Adrenal gland (tissue), 12 donors: ENCODE data around the gene UNG. TPM values are rescaled to one million over a fixed set of nuclear protein-coding genes. Genes with fewer than 3 reads are reported as not detected.
A peak's percentile ranks its signal among the peaks of the same experiment; 100 is the strongest.

Experiments
- DNase-seq, 7 donors: peaks; one replicate each; pipeline ENCODE4 v3.0.0-alpha.2; 2019 to 2020
- H3K27ac ChIP-seq, 5 donors: fragments of 200-600 bp; sonication (generic) in 4 of 5; 1 replicate in 3 of 5; 2 replicates in 2 of 5; pipeline versions ENCODE4 v1.5.1 to v1.8.0; 2016 to 2020; ENCODE audit warnings: mild to moderate bottlenecking in 1 of 5
- H3K27me3 ChIP-seq: fragments of 200-600 bp; 2 replicates; pipeline ENCODE4 v1.8.0; 2021
- H3K36me3 ChIP-seq, 2 donors: fragments of 200-600 bp; replicated peaks in 1 of 2; 1 replicate in 1 of 2; 2 replicates in 1 of 2; pipeline versions ENCODE4 v1.5.1 to v1.8.0; 2018 to 2022
- H3K4me1 ChIP-seq, 2 donors: fragments of 200-600 bp; replicated peaks in 1 of 2; 1 replicate in 1 of 2; 2 replicates in 1 of 2; pipeline versions ENCODE4 v1.5.1 to v1.8.0; 2018 to 2021
- H3K4me3 ChIP-seq, 4 donors: fragments of 200-600 bp; sonication (generic) in 3 of 4; one replicate each; pipeline ENCODE4 v1.5.1; 2016 to 2018
- H3K9me3 ChIP-seq, 3 donors: fragments of 200-600 bp; sonication (generic) in 1 of 3; replicated peaks in 1 of 3; 1 replicate in 2 of 3; 2 replicates in 1 of 3; pipeline versions ENCODE4 v1.5.1 to v1.8.0; 2016 to 2021
- CTCF ChIP-seq, 6 experiments: fragments of 450-650 bp in 4 of 6; fragments of 200-600 bp in 2 of 6; sonication (generic) in 1 of 6; IDR thresholded peaks; 1 replicate in 5 of 6; 2 replicates in 1 of 6; pipeline versions ENCODE4 v1.5.1 to v1.8.0; 2016 to 2021; ENCODE audit warnings: antibody characterized with exemption in 6 of 6, mild to moderate bottlenecking in 2 of 6, moderate library complexity in 1 of 6
- POLR2A ChIP-seq, 2 donors: fragments of 450-650 bp; IDR thresholded peaks; one replicate each; pipeline ENCODE4 v1.6.1; 2017; ENCODE audit warnings: antibody characterized with exemption in 2 of 2, mild to moderate bottlenecking in 2 of 2, moderate library complexity in 1 of 2
- WGBS, 4 donors: extraction: QIAGEN DNeasy Blood & Tissue Kit in 2 of 4; methylation state at CpG; one replicate each; pipeline versions ENCODE4 v1.1.5 to v1.1.7; 2013 to 2017; 5-methylcytosine and 5-hydroxymethylcytosine counted together
- intact Hi-C, 2 donors: fragments of 100-400 bp; cut with DNase I; formaldehyde crosslinking; loops; one replicate each; pipeline versions ENCODE4 v1.14.1 to v1.15.0; 2022 to 2023
- polyA plus RNA-seq, 3 donors: library from polyadenylated mRNA; stranded (reverse); fragments of 200-250 nt in 2 of 3; fragments of 350-450 nt in 1 of 3; fragmentation: Illumina TruSeq in 1 of 3; extraction: RNeasy Lipid Tissue Mini Kit (QIAGEN cat#74804) in 1 of 3; gene quantifications; one replicate each; pipeline ENCODE4 v1.2.3, GENCODE V29; 2013 to 2014
- total RNA-seq, 9 donors: library from RNA; depleted of rRNA in 4 of 9; stranded (reverse); fragments of >200 nt in 4 of 9; fragments of 120-200 nt in 1 of 9; fragmentation: NEBNext Ultra II Directional in 1 of 9; extraction: Animal tissue kit (Norgen Biotek cat#: 25700) in 1 of 9; gene quantifications; one replicate each; pipeline versions ENCODE4 v1.1.0 to v1.2.4, GENCODE V29; 2013 to 2023
- donor health status: healthy with polysubstance abuse.
- donor health status: Bipolar disorder and iron deficiency.
- donor health status: DM: yes; HTN: yes; CAD: no.
- donor health status: DM: no; HTN: no; CAD: no.
- donor health status: DM: no; HTN: no; CAD: no.
- donor health status: DM: yes; HTN: yes; CAD: no.

UNG gene
- total and polyA plus RNA-seq, 12 donors: 52.5 to 135 (median 72.8) TPM

DNA sequence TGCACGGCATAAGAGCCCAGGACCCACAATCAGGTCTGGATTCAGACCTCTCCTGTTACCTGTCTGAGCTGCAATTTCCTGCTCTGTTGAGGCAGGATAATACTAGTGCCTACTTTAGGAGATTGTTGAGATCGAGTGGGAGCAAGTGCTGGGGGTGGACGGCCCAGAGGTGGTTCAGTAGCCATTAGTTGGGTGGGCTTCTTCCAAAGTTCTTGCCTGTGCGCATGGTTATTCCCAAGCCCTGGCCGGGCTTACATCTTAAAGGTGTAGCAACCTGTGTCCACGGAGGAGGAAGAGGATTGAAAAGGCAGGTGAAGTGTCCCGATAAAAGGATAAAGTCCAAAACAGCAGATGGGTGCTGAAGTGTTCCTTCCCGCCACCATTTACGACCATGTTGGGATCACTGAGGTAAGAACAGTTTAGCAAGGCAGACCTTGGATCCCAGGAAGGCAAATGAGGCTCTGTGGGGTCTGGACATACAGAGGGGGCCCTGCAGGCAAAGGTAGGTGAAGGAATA lies 52.8 kb downstream of the UNG start:
- Histone ChIP-seq H3K36me3 (no peaks in the 10 kb centered on the region), H3K4me3 (no peak overlapping the region), H3K9me3 (no peaks in the 10 kb centered on the region), H3K27ac (peak overlapping the region in 2 of 5 donors; percentile 34 to 87), H3K27me3 (no peaks in the 10 kb centered on the region), H3K4me1 (peaks cover 9 to 36% of the 10 kb centered on the region in 2 donors)
- peak in 1 of 7 donors; percentile 41 for DNase-seq
- intact Hi-C loops: no loop called here
- TF ChIP-seq POLR2A (IDR thresholded peaks at IDR 0.05) (no peak), CTCF (IDR thresholded peaks at IDR 0.05) (no peak)
- 81 to 87% (median 84%) methylated on average over 9 of the region's 9 CpGs for WGBS, 4 donors

DNA sequence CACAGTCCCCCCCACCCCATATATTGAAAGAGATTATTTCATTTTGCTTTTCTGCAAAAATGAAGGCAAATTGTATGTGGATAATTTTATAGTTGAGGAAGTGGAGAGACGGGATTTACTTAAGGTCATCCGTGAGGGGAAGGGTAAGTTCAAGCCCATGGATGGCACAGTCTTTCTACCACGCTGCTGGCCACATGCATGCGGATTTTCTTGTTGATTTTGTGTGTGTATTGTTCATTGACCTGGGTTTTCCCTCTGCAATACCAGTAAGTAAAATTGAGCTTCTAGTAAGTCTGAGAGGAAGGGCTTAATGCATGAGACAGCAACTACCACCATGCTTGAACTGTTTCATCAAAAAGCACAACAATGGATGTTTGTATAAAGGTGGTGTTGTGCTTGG lies 54.1 kb downstream of the UNG start:
- H3K27ac ChIP-seq: peak overlapping the region in 1 of 5 donors; percentile 36
- WGBS, 4 donors: 87 to 90% (median 88%) methylated on average over 4 of the region's 4 CpGs
- H3K4me1 ChIP-seq: peaks cover 13 to 44% of the 10 kb centered on the region in 2 donors

DNA sequence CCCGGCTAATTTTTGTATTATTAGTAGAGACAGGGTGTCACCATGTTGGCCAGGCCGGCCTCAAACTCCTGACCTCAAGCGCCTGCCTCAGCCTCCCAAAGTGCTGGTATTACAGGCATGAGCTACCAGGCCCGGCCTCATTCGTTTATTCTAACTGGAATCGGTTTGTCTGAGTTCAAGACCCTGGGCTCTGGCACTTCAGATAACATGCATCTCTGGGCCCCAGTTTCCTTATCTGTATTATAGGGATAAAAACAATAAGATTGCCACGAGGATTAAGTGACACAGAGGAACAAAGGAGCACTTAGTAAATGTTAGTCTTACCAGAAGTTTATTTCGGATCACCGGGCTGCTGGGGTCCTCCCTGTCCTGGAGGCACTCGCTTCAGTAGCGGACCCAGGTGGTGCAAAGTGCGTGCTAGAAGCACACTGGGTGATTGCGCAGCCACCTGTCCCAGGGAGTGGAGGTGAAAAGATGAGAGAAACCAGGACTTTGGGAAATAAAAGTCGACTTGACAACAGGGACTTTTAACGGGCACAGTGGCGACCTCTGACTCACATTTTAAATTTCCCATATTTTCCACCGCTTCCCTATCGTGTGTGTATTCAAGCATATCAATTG lies 56.5 kb downstream of the UNG start:
- WGBS, 4 donors: 23 to 28% (median 25%) methylated on average over 17 to 18 of the region's 18 CpGs
- H3K9me3 ChIP-seq: no peaks in the 10 kb centered on the region
- peaks cover 29 to 52% of the 10 kb centered on the region in 2 donors for H3K4me1 ChIP-seq
- intact Hi-C loops: no loop called here
- no peaks in the 10 kb centered on the region for H3K27me3 ChIP-seq
- no peaks in the 10 kb centered on the region for H3K36me3 ChIP-seq
- DNase-seq: peak in 6 of 7 donors; percentile 49 to 70 (median 54)
- TF ChIP-seq POLR2A (IDR thresholded peaks at IDR 0.05) (no peak), CTCF (IDR thresholded peaks at IDR 0.05) (no peak)
- H3K27ac ChIP-seq: peak overlapping the region; percentile 73 to 95 (median 85)
- peak overlapping the region in 1 of 4 donors; percentile 68 for H3K4me3 ChIP-seq

More for the DNA sequence above, 54.1 kb downstream of the UNG start:
- peak in 2 of 7 donors; percentile 8 to 13 for DNase-seq
- no peak for TF ChIP-seq CTCF (IDR thresholded peaks at IDR 0.05)
- Histone ChIP-seq H3K27me3 (no peaks in the 10 kb centered on the region), H3K4me3 (no peak overlapping the region), H3K36me3 (no peaks in the 10 kb centered on the region), H3K9me3 (no peaks in the 10 kb centered on the region)
- intact Hi-C loops: no loop called here

DNA sequence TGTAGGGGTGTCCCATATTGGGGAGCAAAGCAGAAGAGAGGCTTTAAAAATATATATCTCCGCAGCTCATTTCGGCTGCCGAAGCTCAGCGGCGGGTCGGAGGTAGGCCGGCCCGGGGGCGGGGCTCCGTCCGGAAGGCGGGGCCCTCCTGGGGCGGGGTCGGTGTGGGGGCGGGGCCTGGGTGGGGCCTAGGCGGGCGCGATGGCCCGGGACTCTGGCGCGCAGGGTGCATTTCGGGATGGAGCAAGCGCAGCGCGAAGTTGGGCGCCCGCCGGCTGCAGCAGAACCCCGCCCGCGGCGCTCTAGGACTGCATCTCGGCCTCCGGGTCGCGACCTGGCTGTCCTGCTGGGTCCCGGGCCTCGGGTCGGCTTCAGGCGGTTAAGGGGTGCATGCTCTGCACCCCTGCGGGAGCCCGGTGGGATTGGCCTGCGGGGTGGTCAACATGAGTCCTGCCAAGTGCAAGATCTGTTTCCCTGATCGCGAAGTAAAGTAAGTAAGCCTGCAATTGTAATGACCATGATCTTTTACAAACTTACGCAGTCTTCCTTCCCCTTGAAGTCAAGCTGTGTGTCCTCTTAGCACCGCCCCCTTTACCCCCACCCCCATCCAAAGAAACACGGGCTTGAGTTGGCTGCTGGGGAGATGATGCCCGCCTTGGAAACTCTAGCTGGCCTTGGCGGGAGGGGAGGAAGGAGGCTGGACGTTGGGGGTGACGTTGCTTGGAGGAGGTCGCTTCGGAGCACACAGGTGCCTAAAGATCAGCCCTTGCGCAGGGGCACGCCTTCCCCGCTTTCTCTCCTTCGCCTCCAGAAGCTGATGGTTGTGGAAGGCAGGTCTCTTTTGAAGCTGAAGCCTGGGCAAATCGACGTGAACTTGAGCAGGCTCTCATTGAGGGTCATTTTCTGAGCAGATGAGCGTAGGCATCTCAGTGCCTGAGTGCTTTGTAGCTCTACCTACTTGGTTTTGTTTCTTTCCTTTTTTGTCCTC lies 57.3 kb downstream of the UNG start:
- intact Hi-C loops: no loop called here
- peak; percentile 87 to 94 (median 93) for DNase-seq
- Histone ChIP-seq H3K27me3 (no peaks in the 10 kb centered on the region), H3K27ac (peak overlapping the region; percentile 73 to 95 (median 85)), H3K9me3 (no peaks in the 10 kb centered on the region), H3K36me3 (no peaks in the 10 kb centered on the region), H3K4me1 (peaks cover 29 to 59% of the 10 kb centered on the region in 2 donors), H3K4me3 (peak overlapping the region in 2 of 4 donors; percentile 60 to 68)
- WGBS, 4 donors: 0 to 1% (median 1%) methylated on average over 18 to 61 of the region's 61 CpGs
- TF ChIP-seq CTCF (IDR thresholded peaks at IDR 0.05) (no peak), POLR2A (IDR thresholded peaks at IDR 0.05) (peak; percentile 62 to 80)
